ENCODE data around the gene PRAME. TPM values are rescaled to one million over a fixed set of nuclear protein-coding genes. Genes with fewer than 3 reads are reported as not detected.

Gene PRAME
- total RNA-seq, 1 donor from 2014 or later: 0.21 TPM

DNA sequence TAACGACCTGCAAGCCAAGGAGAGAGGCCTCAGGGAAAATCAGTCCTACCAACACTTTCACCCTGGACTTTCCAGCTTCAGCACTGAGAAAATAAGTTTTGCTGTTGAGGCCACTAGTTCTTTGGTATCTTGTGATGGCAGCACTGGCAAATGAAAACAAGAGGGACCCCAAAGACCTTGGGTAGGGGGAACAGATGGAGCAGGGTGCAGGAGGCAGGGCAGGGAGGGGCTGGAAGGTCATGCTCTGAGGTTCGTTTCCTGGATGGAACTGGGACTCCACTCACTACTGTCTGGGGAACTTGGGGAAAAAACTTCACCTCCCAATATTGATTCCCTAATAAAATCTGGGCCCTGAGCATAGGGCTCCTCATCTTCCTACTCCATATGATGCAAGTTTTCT lies 34.2 kb upstream of the PRAME start:
- Mint-ChIP-seq H3K27me3 (ENCODE audit: low read depth) (peaks cover 70% of the 10 kb centered on the region), H3K4me3 (no peak overlapping the region), H3K36me3 (ENCODE audit: low read depth) (no peaks in the 10 kb centered on the region), H3K4me1 (no peaks in the 10 kb centered on the region), H3K27ac (ENCODE audit: unreplicated experiment) (no peak overlapping the region), H3K9me3 (no peaks in the 10 kb centered on the region)
- TF ChIP-seq, protein P1, sequence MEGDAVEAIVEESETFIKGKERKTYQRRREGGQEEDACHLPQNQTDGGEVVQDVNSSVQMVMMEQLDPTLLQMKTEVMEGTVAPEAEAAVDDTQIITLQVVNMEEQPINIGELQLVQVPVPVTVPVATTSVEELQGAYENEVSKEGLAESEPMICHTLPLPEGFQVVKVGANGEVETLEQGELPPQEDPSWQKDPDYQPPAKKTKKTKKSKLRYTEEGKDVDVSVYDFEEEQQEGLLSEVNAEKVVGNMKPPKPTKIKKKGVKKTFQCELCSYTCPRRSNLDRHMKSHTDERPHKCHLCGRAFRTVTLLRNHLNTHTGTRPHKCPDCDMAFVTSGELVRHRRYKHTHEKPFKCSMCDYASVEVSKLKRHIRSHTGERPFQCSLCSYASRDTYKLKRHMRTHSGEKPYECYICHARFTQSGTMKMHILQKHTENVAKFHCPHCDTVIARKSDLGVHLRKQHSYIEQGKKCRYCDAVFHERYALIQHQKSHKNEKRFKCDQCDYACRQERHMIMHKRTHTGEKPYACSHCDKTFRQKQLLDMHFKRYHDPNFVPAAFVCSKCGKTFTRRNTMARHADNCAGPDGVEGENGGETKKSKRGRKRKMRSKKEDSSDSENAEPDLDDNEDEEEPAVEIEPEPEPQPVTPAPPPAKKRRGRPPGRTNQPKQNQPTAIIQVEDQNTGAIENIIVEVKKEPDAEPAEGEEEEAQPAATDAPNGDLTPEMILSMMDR (conservative IDR thresholded peaks at IDR 0.05): no peak
- DNase-seq (ENCODE audit: low read depth, low spot score): no peak

DNA sequence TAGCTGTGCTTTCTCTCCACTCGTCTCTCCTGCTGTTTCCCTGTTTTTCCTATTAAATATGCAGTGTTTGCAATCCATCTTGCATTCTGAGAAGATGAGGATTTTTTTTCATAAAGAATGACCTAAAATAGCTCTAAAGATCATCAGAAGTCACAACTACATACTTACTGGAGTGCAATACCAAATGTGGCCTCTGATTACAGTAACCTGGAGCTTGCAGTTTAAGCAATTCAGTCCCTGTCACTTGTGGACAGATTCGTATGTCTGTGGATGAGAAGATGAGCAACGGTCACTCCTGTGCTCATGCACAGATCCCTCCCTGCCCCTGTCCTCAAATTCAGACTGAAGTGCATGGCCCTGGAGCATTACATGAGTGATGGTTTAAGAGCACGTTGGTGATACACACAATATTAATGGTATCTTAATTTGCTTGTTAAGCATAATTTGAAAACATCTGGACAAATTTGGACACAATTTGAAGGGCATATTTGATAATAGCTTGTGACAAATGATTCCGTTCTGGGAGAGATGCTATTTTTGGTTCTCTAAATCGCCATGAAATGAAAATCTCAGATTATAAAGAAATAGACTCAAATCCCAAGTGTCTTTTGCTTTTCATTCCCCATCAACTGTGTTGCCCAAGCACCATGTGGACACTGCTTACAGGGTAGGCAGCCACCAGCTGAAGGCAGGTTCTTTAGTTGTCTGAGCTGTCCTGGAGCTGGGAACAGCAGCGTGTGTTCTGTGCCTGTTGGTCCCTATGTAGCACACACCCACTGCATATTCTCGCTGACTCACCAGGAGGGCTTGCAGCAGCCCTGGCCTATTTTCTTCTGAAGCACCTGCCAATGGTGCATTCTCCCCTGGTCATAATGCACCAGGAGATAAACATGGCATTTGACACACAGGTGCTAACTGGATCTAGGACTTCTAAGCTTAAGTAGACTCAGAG lies 32.6 kb upstream of the PRAME start:
- Mint-ChIP-seq H3K36me3 (ENCODE audit: low read depth) (no peaks in the 10 kb centered on the region), H3K27me3 (ENCODE audit: low read depth) (peaks cover 70% of the 10 kb centered on the region), H3K4me3 (no peak overlapping the region), H3K4me1 (no peaks in the 10 kb centered on the region), H3K9me3 (no peaks in the 10 kb centered on the region), H3K27ac (ENCODE audit: unreplicated experiment) (no peak overlapping the region)
- TF ChIP-seq, protein P1 (conservative IDR thresholded peaks at IDR 0.05): peak; percentile 46
- no peak for DNase-seq (ENCODE audit: low read depth, low spot score)

DNA sequence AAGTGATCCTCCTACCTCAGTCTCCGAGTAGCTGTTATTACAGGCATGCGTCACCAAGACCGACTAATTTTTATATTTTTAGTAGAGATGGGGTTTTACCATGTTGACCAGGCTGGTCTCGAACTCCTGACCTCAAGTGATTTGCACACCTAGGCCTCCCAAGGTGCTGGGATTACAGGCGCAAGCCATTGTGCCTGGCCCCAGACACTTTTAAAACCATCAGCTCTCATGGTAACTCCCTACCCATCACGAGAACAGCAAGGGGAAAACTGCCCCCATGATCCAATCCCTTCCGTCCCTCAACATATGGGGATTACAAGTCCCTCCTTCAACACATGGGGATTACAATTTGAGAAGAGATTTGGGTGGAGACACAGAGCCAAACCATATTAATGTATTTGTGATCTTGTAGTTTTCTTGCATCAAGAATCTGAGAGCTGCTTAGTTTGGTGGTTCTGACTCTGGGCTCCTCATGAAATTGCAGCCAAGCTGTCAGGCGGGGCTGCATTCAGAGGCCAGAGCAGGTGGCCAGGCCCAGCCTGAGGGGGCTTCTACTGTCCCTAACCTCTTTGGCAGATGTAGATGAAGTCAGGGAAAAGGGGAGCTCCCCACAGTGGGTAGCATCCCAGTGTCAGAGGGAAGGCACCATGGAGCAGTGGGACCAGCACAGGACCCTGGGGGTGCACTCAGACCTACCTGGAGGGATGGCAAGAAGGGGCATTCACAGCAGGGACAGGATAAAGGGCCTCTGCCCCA lies 31.2 kb upstream of the PRAME start:
- Mint-ChIP-seq H3K27me3 (ENCODE audit: low read depth) (peaks cover 74% of the 10 kb centered on the region), H3K4me1 (no peaks in the 10 kb centered on the region), H3K27ac (ENCODE audit: unreplicated experiment) (no peak overlapping the region), H3K9me3 (no peaks in the 10 kb centered on the region), H3K4me3 (no peak overlapping the region), H3K36me3 (ENCODE audit: low read depth) (no peaks in the 10 kb centered on the region)
- TF ChIP-seq, protein P1 (conservative IDR thresholded peaks at IDR 0.05): no peak
- no peak for DNase-seq (ENCODE audit: low read depth, low spot score)

DNA sequence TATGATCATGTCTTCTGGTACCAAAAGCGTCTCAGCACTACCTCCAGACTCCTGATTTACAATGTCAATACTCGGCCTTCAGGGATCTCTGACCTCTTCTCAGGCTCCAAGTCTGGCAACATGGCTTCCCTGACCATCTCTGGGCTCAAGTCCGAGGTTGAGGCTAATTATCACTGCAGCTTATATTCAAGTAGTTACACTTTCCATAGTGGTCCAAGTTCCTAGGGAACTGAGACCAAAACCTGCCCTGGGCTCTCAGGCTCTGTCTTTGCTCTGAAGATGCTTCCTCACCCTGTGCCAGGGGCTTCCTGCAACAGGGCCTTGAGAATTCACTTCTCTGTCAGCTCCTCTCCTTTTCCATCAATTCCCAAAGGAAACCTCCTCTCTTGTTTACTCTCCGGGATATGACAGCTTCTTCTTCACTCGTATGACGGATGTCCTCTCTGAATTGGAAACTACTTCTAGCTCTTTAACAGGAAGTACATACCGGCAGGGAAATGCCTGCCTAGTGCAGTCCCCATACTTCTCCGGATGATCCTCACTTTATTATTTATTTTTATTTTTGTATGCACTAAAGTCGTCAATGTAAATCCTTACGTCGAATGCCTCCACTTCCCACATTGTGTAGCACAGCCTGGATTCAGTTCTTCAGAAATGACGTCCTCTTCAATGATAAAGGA lies 29.6 kb upstream of the PRAME start:
- DNase-seq (ENCODE audit: low read depth, low spot score): no peak
- H3K36me3 Mint-ChIP-seq (ENCODE audit: low read depth): no peaks in the 10 kb centered on the region
- no peak overlapping the region for H3K27ac Mint-ChIP-seq (ENCODE audit: unreplicated experiment)
- peaks cover 85% of the 10 kb centered on the region for H3K27me3 Mint-ChIP-seq (ENCODE audit: low read depth)
- TF ChIP-seq, protein P1 (conservative IDR thresholded peaks at IDR 0.05): no peak
- H3K4me3 Mint-ChIP-seq: no peak overlapping the region
- H3K4me1 Mint-ChIP-seq: no peaks in the 10 kb centered on the region
- no peaks in the 10 kb centered on the region for H3K9me3 Mint-ChIP-seq

DNA sequence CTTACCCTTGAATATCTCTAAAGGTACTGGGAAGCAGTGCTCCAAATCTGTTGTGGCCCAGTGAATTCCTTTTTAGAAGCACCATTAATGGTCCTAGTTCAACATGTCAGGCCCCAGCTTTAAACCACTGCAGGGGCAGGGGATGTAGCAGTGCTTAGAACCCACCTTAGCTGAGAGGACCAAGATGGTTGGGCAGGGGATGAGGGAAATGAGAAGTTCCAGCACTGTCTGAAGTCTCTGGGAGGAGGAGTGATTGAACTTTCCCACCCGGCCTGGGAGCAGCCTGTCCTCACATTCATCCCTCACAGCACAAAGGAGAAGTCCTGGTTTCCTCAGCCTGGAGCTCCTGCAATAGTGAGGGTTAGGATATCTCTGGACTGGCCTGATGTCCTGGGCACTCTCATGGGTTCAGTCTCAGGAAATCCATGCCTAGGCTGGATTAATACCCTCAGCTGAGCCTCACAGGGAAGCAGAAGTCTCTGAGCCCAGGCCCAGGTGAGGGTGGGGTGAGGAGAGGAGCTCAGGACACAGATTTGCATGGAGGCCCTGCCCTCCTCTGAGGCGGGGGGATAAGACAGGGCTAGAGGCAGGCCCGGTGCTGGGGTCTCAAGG lies 28.6 kb upstream of the PRAME start:
- TF ChIP-seq, protein P1 (conservative IDR thresholded peaks at IDR 0.05): no peak
- Mint-ChIP-seq H3K4me3 (no peak overlapping the region), H3K27me3 (ENCODE audit: low read depth) (peaks cover 89% of the 10 kb centered on the region), H3K4me1 (no peaks in the 10 kb centered on the region), H3K27ac (ENCODE audit: unreplicated experiment) (no peak overlapping the region), H3K36me3 (ENCODE audit: low read depth) (no peaks in the 10 kb centered on the region), H3K9me3 (no peaks in the 10 kb centered on the region)
- DNase-seq (ENCODE audit: low read depth, low spot score): no peak
